Prostate gland (tissue), 2 donors: ENCODE results near the gene RBPJ.

Experiments used
- POLR2A ChIP-seq: fragments of 450-650 bp; IDR thresholded peaks from one replicate; pipeline ENCODE4 v1.6.1; 2016; ENCODE audit warnings: antibody characterized with exemption, mild to moderate bottlenecking
- TF ChIP-seq, protein P1 (sequence below), 4 experiments: fragments of 200-600 bp in 2 of 4; fragments of 450-650 bp in 2 of 4; sonication (generic) in 2 of 4; IDR thresholded peaks; 1 replicate in 3 of 4; 2 replicates in 1 of 4; pipeline ENCODE4 v1.5.1; 2016 to 2019; ENCODE audit warnings: antibody characterized with exemption in 4 of 4, mild to moderate bottlenecking in 2 of 4, moderate library complexity in 2 of 4

DNA sequence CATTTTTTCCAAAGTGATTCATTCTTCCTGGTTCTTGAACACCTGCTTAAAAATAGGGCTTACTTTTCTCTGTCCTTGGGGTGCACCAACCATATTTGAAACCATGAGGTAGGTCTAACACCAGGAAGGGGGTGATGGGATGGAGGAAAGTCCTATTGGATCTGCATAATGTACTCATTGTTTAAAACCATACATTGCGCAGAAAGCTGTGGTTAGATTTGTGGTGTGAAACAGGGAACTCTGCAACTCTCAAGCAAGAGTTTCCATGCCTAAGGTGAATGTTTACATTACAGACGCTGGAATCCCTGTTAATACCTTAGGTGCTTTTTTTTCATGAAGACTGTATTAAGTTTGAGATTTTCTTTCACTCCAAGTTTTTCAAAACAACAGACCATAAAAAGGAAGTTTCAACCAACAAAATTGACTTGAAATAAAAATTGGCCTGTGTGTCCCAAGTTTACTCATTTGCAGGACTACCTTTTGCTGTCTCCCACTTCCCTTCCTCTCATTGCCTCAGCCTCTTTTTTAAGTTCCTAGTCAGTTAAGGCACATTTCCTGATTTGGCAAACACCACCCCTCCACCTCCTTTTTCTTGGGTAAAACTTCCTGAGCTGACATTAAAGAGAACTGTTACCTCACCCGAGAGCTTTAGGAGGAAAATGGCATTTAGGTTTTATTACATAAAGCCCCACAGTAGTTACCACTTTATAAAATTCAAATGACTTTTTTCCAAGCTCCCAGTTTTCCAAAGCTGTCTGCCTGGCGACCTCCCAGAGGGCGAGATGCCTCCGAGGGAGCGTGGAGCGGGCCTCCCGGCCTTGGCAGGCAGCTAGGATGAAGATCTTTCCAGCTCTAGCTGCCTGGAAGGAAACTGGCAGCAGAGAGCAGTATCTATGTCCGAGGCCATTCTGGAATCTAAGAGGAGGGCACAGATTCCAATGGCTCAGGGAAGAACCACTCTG is 47.9 kb upstream of the RBPJ start:
- TF ChIP-seq, protein P1, sequence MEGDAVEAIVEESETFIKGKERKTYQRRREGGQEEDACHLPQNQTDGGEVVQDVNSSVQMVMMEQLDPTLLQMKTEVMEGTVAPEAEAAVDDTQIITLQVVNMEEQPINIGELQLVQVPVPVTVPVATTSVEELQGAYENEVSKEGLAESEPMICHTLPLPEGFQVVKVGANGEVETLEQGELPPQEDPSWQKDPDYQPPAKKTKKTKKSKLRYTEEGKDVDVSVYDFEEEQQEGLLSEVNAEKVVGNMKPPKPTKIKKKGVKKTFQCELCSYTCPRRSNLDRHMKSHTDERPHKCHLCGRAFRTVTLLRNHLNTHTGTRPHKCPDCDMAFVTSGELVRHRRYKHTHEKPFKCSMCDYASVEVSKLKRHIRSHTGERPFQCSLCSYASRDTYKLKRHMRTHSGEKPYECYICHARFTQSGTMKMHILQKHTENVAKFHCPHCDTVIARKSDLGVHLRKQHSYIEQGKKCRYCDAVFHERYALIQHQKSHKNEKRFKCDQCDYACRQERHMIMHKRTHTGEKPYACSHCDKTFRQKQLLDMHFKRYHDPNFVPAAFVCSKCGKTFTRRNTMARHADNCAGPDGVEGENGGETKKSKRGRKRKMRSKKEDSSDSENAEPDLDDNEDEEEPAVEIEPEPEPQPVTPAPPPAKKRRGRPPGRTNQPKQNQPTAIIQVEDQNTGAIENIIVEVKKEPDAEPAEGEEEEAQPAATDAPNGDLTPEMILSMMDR (IDR thresholded peaks at IDR 0.05), result no peak
- no peak for TF ChIP-seq POLR2A
